ENCODE measurements around the gene NHEJ1.

DNA sequence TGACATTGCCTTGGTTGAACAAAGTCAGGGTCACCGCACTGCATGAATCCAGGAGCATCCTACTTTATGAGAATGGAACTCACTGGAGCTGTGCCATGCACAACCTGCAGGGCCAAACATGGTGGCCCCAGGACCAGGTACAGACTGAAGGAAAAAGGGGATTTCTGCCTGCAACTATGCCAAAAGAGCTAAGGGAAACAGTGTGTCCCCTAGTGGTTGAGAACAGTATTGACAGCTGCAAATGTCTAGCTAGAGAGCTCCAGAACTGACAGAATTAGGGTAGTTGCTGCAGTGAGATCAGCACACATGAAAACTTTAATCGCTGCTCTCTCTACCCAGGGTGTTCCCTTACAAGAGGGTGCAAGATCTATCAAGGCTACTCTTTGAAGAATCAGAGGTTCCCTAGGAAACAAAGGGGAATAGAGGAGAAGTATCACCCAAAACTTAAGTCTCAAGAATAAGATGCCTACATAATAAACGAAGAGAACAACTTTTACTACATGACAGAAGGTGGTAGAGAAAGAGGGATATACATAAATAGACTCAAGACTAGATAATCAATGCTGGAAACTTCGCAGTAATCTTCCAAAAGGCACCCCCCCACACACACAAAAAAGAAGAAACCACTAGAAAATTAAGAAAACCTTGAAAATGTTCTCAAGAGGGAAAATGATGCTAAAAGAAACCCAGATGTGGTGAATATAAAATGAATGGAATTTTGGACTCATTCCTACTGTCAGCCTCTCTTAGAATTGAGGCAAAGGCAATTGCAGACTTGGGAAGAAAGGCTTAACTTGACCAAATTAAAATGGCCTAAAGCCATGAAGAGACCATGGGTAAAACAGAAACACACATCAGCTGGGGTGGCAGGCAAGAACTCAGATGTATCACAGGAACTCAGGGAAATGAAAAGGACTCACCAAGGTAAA, 56.2 kb downstream of the NHEJ1 start:
- TF ChIP-seq POLR2A (IDR thresholded peaks at IDR 0.05; ENCODE audit: low read depth, low read length) (no peak), TAF1 (IDR thresholded peaks at IDR 0.05; ENCODE audit: low read depth, low read length) (no peak)

Measured in GM12891 (cell line).